Tibial nerve (tissue), 4 donors: ENCODE measurements around the gene MTCH2.

ENCODE experiments used
- EP300 ChIP-seq, 2 donors: sonication (generic); formaldehyde crosslinking; IDR thresholded peaks; one replicate each; pipeline ENCODE4 v1.6.1; 2017; ENCODE audit warnings: antibody characterized with exemption in 2 of 2, mild to moderate bottlenecking in 1 of 2
- POLR2A ChIP-seq, 2 donors: fragments of 450-650 bp; IDR thresholded peaks; one replicate each; pipeline ENCODE4 v1.6.1; 2017; ENCODE audit warnings: antibody characterized with exemption in 2 of 2, mild to moderate bottlenecking in 2 of 2, moderate library complexity in 2 of 2
- TF ChIP-seq, protein P1 (sequence below), 5 experiments: fragments of 200-600 bp in 3 of 5; fragments of 450-650 bp in 2 of 5; sonication (generic) in 3 of 5; IDR thresholded peaks; one replicate each; pipeline ENCODE4 v1.5.1; 2016 to 2019; ENCODE audit warnings: antibody characterized with exemption in 5 of 5, mild to moderate bottlenecking in 3 of 5, moderate library complexity in 2 of 5

DNA sequence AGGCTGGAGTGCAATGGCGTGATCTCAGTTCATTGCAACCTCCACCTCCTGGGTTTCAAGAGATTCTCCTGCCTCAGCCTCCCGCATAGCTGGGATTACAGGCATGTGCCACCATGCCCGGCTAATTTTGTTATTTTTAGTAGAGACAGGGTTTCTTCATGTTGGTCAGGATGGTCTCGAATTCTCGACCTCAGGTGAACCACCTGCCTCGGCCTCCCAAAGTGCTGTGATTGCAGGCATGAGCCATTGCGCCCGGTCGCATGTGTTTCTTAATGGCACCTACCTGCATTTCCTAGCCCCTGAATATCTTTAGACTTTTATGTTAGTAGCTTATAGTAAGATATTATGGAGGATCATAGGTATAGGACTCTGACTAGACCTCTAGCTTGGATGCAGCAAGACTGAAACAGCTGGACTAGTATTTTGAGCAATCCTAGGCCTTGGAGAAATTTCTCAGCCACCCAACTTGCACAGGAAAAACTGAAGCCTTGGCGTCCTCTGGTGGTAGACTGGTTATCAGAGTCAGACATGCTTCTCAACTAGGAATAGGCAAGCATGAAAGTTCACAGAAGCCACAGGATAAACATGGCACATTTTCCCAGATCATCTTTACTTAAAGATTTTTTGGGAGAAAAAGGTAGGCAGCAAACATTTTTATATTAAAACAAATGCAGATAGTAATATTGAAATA lies 25.5 kb downstream of the MTCH2 start:
- no peak for TF ChIP-seq POLR2A (IDR thresholded peaks at IDR 0.05)
- TF ChIP-seq, protein P1, sequence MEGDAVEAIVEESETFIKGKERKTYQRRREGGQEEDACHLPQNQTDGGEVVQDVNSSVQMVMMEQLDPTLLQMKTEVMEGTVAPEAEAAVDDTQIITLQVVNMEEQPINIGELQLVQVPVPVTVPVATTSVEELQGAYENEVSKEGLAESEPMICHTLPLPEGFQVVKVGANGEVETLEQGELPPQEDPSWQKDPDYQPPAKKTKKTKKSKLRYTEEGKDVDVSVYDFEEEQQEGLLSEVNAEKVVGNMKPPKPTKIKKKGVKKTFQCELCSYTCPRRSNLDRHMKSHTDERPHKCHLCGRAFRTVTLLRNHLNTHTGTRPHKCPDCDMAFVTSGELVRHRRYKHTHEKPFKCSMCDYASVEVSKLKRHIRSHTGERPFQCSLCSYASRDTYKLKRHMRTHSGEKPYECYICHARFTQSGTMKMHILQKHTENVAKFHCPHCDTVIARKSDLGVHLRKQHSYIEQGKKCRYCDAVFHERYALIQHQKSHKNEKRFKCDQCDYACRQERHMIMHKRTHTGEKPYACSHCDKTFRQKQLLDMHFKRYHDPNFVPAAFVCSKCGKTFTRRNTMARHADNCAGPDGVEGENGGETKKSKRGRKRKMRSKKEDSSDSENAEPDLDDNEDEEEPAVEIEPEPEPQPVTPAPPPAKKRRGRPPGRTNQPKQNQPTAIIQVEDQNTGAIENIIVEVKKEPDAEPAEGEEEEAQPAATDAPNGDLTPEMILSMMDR (IDR thresholded peaks at IDR 0.05), result peak; percentile 47 to 73 (median 65)
- peak in 1 of 2 donors; percentile 42 for TF ChIP-seq EP300 (IDR thresholded peaks at IDR 0.05)
